SK-N-SH (cell line): ENCODE measurements around the gene TTC27. TPM values are rescaled to one million over a fixed set of nuclear protein-coding genes. Genes with fewer than 3 reads are reported as not detected.

Source experiments
- CTCF ChIA-PET: fragments of 300-600, 350-600 bp; formaldehyde crosslinking; extraction: SDS; loops from one replicate; lab custom pipeline; 2021; lab: Yijun Ruan, JAX
- POLR2A ChIA-PET: fragments of 350-600 bp; sonication (Branson Sonifier 250); formaldehyde crosslinking; extraction: SDS; loops from one replicate; lab custom pipeline; 2020; ENCODE audit warnings: antibody characterized with exemption, inconsistent platforms; lab: Yijun Ruan, JAX
- DNase-seq: peaks from one replicate; pipeline ENCODE4 v3.0.0; 2012
- H2AFZ ChIP-seq: fragments of 200-600 bp; sonication (generic); 2 replicates; pipeline ENCODE4 v1.8.1; 2016; ENCODE audit warnings: antibody characterized with exemption, mild to moderate bottlenecking, low read depth
- H3F3A ChIP-seq: fragments of 200-600 bp; sonication (generic); replicated peaks from 2 replicates; pipeline ENCODE3; 2016; ENCODE audit warnings: antibody characterized with exemption, mild to moderate bottlenecking; ENCODE audit not compliant: insufficient read depth
- H3K27ac ChIP-seq, 2 experiments: fragments of 200-500 bp in 1 of 2; fragments of 200-600 bp in 1 of 2; sonication (Bioruptor generic) in 1 of 2; sonication (generic), shearing (Covaris generic) in 1 of 2; 2 replicates each; pipeline versions ENCODE4 v1.5.1 to v1.6.1; 2014 to 2016; ENCODE audit warnings: low read depth in 2 of 2, inconsistent platforms in 1 of 2, low read length in 1 of 2, mild to moderate bottlenecking in 1 of 2, mixed read lengths in 1 of 2
- H3K27me3 ChIP-seq: fragments of 200-600 bp; sonication (generic), shearing (Covaris generic); 2 replicates; pipeline ENCODE4 v1.6.1; 2016; ENCODE audit warnings: mixed run types; ENCODE audit not compliant: insufficient read depth
- H3K36me3 ChIP-seq, 2 experiments: fragments of 200-500 bp in 1 of 2; fragments of 200-600 bp in 1 of 2; sonication (Bioruptor generic) in 1 of 2; sonication (generic) in 1 of 2; replicated peaks in 1 of 2; 2 replicates each; pipeline versions ENCODE3 to v1.5.1; 2014 to 2016; ENCODE audit warnings: low read length in 1 of 2, mild to moderate bottlenecking in 1 of 2; ENCODE audit not compliant: insufficient read depth in 2 of 2, control insufficient read depth in 1 of 2
- H3K4me1 ChIP-seq, 2 experiments: fragments of 200-500 bp in 1 of 2; fragments of 200-600 bp in 1 of 2; sonication (Bioruptor generic) in 1 of 2; sonication (generic), shearing (Covaris generic) in 1 of 2; 2 replicates each; pipeline versions ENCODE4 v1.5.1 to v1.6.1; 2014 to 2016; ENCODE audit warnings: low read depth in 1 of 2, low read length in 1 of 2, mixed run types in 1 of 2; ENCODE audit not compliant: insufficient read depth in 2 of 2, control insufficient read depth in 1 of 2
- H3K4me2 ChIP-seq: fragments of 200-600 bp; sonication (generic), shearing (Covaris generic); 2 replicates; pipeline ENCODE4 v1.6.1; 2017; ENCODE audit warnings: mixed run types
- H3K4me3 ChIP-seq, 2 experiments: fragments of 200-500 bp in 1 of 2; fragments of 200-600 bp in 1 of 2; sonication (Bioruptor generic) in 1 of 2; sonication (generic), shearing (Covaris generic) in 1 of 2; 2 replicates each; pipeline versions ENCODE4 v1.5.1 to v1.8.1; 2014 to 2016; ENCODE audit warnings: low read depth in 2 of 2, inconsistent platforms in 1 of 2, low read length in 1 of 2, mild to moderate bottlenecking in 1 of 2, mixed read lengths in 1 of 2, moderate library complexity in 1 of 2
- H3K79me2 ChIP-seq: fragments of 200-600 bp; sonication (generic); 2 replicates; pipeline ENCODE4 v1.8.1; 2017; ENCODE audit warnings: mild to moderate bottlenecking; ENCODE audit not compliant: insufficient read depth
- H3K9ac ChIP-seq: fragments of 200-600 bp; sonication (generic); 2 replicates; pipeline ENCODE4 v1.6.1; 2017; ENCODE audit warnings: mixed run types
- H3K9me2 ChIP-seq: fragments of 200-600 bp; sonication (generic); 2 replicates; pipeline ENCODE4 v1.6.1; 2017; ENCODE audit warnings: mixed run types
- H3K9me3 ChIP-seq: fragments of 200-600 bp; sonication (generic); 2 replicates; pipeline ENCODE4 v1.6.1; 2017; ENCODE audit warnings: mixed run types, mild to moderate bottlenecking, moderate library complexity
- H4K20me1 ChIP-seq: fragments of 200-600 bp; sonication (generic); 2 replicates; pipeline ENCODE4 v1.6.1; 2017; ENCODE audit warnings: mild to moderate bottlenecking, mixed run types; ENCODE audit not compliant: insufficient read depth
- EP300 ChIP-seq, 2 experiments: IDR thresholded peaks; 2 replicates each; pipeline versions ENCODE4 v1.4.0 to v1.6.1; 2012; ENCODE audit warnings: borderline replicate concordance in 1 of 2, low read depth in 1 of 2, low read length in 1 of 2
- EZH2phosphoT487 ChIP-seq: fragments of 200-600 bp; sonication (generic); IDR thresholded peaks from 2 replicates; pipeline ENCODE4 v1.6.1; 2017; ENCODE audit warnings: low read depth, mixed run types, mild to moderate bottlenecking, antibody characterized with exemption, moderate library complexity, borderline replicate concordance
- FOXJ3 ChIP-seq: sonication (generic); formaldehyde crosslinking; IDR thresholded peaks from 2 replicates; pipeline ENCODE4 v1.5.1; 2020; ENCODE audit warnings: mild to moderate bottlenecking, missing genetic modification reagents
- FOXM1 ChIP-seq: IDR thresholded peaks from 2 replicates; pipeline ENCODE4 v1.4.0; 2012; ENCODE audit warnings: low read depth, mild to moderate bottlenecking
- GABPA ChIP-seq: IDR thresholded peaks from 2 replicates; pipeline ENCODE4 v1.4.0; 2012; ENCODE audit warnings: low read depth, mild to moderate bottlenecking
- GATA2 ChIP-seq: sonication (generic); formaldehyde crosslinking; IDR thresholded peaks from 2 replicates; pipeline ENCODE4 v1.5.0; 2020; ENCODE audit warnings: mild to moderate bottlenecking, missing genetic modification reagents
- JUND ChIP-seq: IDR thresholded peaks from 2 replicates; pipeline ENCODE4 v1.4.0; 2012
- MAX ChIP-seq: IDR thresholded peaks from 2 replicates; pipeline ENCODE4 v1.4.0; 2012; ENCODE audit warnings: low read depth
- MXI1 ChIP-seq: IDR thresholded peaks from 2 replicates; pipeline ENCODE4 v1.6.1; 2012; ENCODE audit warnings: mild to moderate bottlenecking, low read depth, low read length, improper control_type of control experiment
- NFIC ChIP-seq: IDR thresholded peaks from 2 replicates; pipeline ENCODE4 v1.4.0; 2012; ENCODE audit warnings: borderline replicate concordance
- NRF1 ChIP-seq: IDR thresholded peaks from 2 replicates; pipeline ENCODE4 v1.6.1; 2012; ENCODE audit warnings: low read depth, mild to moderate bottlenecking, low read length
- PBX3 ChIP-seq: IDR thresholded peaks from 2 replicates; pipeline ENCODE4; 2012
- POLR2AphosphoS5 ChIP-seq: IDR thresholded peaks from 2 replicates; pipeline ENCODE4 v1.6.1; 2012; ENCODE audit warnings: low read depth, low read length
- RAD21 ChIP-seq: IDR thresholded peaks from 2 replicates; pipeline ENCODE4 v1.6.1; 2012; ENCODE audit warnings: mild to moderate bottlenecking, low read length
- RXRA ChIP-seq: IDR thresholded peaks from 2 replicates; pipeline ENCODE4 v1.4.0; 2012; ENCODE audit warnings: low read depth, mild to moderate bottlenecking, borderline replicate concordance
- SMC3 ChIP-seq: IDR thresholded peaks from 2 replicates; pipeline ENCODE4 v1.6.1; 2012; ENCODE audit warnings: low read depth, low read length, improper control_type of control experiment
- USF2 ChIP-seq: fragments of 150-350 bp; IDR thresholded peaks from 2 replicates; pipeline ENCODE4 v1.6.1; 2017; ENCODE audit warnings: antibody characterized with exemption, low read length, low read depth, borderline replicate concordance
- YY1 ChIP-seq: IDR thresholded peaks from 2 replicates; pipeline ENCODE4 v1.4.0; 2012; ENCODE audit warnings: low read depth, mild to moderate bottlenecking
- WGBS: methylation state at CpG from one replicate; pipeline ENCODE4 v1.1.6; 2017; ENCODE audit warnings: low lambda C conversion rate; 5-methylcytosine and 5-hydroxymethylcytosine counted together
- polyA plus RNA-seq, 3 experiments: library from polyadenylated mRNA; depleted of rRNA; stranded (reverse); fragments of >200 nt; gene quantifications; 2 replicates each; pipeline ENCODE4 v1.2.3, GENCODE V29; 2012

TTC27 gene
- polyA plus RNA-seq, 1 of the 3 experiments (the other 2 are of a cell fraction): 14.4 TPM

GRCh38 chr2:32718752-32719151 lies 90.9 kb downstream of the TTC27 start:
- Histone ChIP-seq H2AFZ (no peak overlapping the region), H3F3A (peaks cover 6% of the 10 kb centered on the region), H3K27me3 (no peaks in the 10 kb centered on the region), H3K36me3 (no peaks in the 10 kb centered on the region), H4K20me1 (no peaks in the 10 kb centered on the region), H3K4me1 (peaks cover 0 to 5% of the 10 kb centered on the region in 2 experiments; a peak in 1 of 4 replicates), H3K9me2 (no peaks in the 10 kb centered on the region), H3K9ac (no peak overlapping the region), H3K27ac (no peak overlapping the region), H3K4me3 (no peak overlapping the region), H3K4me2 (no peak overlapping the region), H3K79me2 (no peaks in the 10 kb centered on the region), H3K9me3 (no peaks in the 10 kb centered on the region)
- TF ChIP-seq POLR2AphosphoS5: no peak
- DNase-seq: no peak
- CTCF ChIA-PET: interaction anchor here (0.8 to 1.4 kb wide), 2 partner anchors 11 to 21 kb away, joined by 3 read pairs; no protein-coding TSS in a partner anchor
- POLR2A ChIA-PET: no interaction called here

- no peaks in the 10 kb centered on the region for H4K20me1 ChIP-seq
- peaks cover 0 to 5% of the 10 kb centered on the region in 2 experiments; a peak in 1 of 4 replicates for H3K4me1 ChIP-seq
- no peak for DNase-seq
- H3K4me2 ChIP-seq: no peak overlapping the region
- WGBS: 98% methylated on average over 2 of the region's 2 CpGs
- no peaks in the 10 kb centered on the region for H3K9me3 ChIP-seq
- H3K79me2 ChIP-seq: no peaks in the 10 kb centered on the region
- H3F3A ChIP-seq: peaks cover 6% of the 10 kb centered on the region
- no peaks in the 10 kb centered on the region for H3K9me2 ChIP-seq
- H3K36me3 ChIP-seq: no peaks in the 10 kb centered on the region
- H2AFZ ChIP-seq: no peak overlapping the region
- H3K4me3 ChIP-seq: no peak overlapping the region
- TF ChIP-seq NFIC (no peak), MXI1 (no peak), USF2 (no peak), GABPA (no peak), GATA2 (CRISPR knock-in tag) (no peak), FOXJ3 (CRISPR knock-in tag) (no peak), NRF1 (no peak), JUND (no peak), EZH2phosphoT487 (no peak), RXRA (no peak), EP300 (IDR thresholded peaks at IDR 0.05; ENCODE audit: borderline replicate concordance in 1 of 2, low read depth in 1 of 2, low read length in 1 of 2) (no peak), MAX (no peak), FOXM1 (no peak), RAD21 (no peak), SMC3 (no peak), YY1 (no peak), PBX3 (no peak)
- TF ChIP-seq, all 33 proteins: peak for 0
- Histone ChIP-seq H3K27ac (no peak overlapping the region), H3K9ac (no peak overlapping the region), H3K27me3 (no peaks in the 10 kb centered on the region)
- POLR2A ChIA-PET: no interaction called here
- CTCF ChIA-PET: interaction anchor here (0.8 to 1.4 kb wide), 4 partner anchors 12 to 864 kb away, joined by 3 read pairs; no protein-coding TSS in a partner anchor
Measured at GRCh38 chr2:32719430-32719829, 91.6 kb downstream of the TTC27 start.
